ENCODE data around the gene ABHD2. TPM values are rescaled to one million over a fixed set of nuclear protein-coding genes. Genes with fewer than 3 reads are reported as not detected.
A peak's percentile ranks its signal among the peaks of the same experiment; 100 is the strongest.

Gene ABHD2
- total RNA-seq, 1 donor from 2014 or later, result 39.1 TPM

GRCh38 chr15:89142423-89142822, 54.2 kb downstream of the ABHD2 start:
- DNase-seq (ENCODE audit: low spot score in 2 of 2, unreplicated experiment in 2 of 2), result no peak
- no peak for TF ChIP-seq CTCF (IDR thresholded peaks at IDR 0.05; ENCODE audit: unreplicated experiment)
- H3K4me3 Mint-ChIP-seq, result no peak overlapping the region
- no peaks in the 10 kb centered on the region for H3K36me3 Mint-ChIP-seq
- peak overlapping the region; percentile 61 for H3K27ac Mint-ChIP-seq
- peaks cover 17% of the 10 kb centered on the region for H3K4me1 Mint-ChIP-seq
- H3K27me3 Mint-ChIP-seq (ENCODE audit: low read depth), result no peaks in the 10 kb centered on the region
- no peaks in the 10 kb centered on the region for H3K9me3 Mint-ChIP-seq

DNA sequence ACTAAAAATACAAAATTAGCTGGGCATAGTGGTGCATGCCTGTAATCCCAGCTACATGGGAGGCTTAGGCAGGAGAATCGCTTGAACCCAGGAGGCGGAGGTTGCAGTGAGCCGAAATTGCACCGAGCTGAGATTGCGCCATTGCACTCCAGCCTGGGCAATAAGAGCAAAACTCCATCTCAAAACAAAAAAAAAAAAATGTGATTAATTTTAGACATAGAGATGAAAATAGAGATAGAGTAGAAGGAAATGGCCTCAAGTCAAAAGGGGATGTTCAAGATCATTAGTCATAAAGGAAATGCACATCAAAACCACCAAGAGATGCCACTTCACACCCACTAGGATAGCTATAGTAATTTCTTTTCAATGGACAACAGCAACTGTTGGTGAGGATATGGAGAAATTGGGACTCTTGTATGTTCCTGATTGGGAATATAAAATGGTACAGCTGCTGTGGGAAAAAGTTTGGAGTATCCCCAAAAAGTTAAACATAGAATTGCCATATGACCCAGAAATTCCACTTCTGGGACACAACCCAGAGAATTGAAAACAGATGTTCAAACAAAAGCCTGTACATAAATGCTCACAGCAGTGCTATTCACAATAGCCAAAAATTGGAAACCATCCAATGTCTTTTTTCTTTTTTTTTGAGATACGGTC, 55.4 kb downstream of the ABHD2 start:
- H3K9me3 Mint-ChIP-seq, result no peaks in the 10 kb centered on the region
- no peak for DNase-seq (ENCODE audit: low spot score in 2 of 2, unreplicated experiment in 2 of 2)
- peaks cover 15% of the 10 kb centered on the region for H3K4me1 Mint-ChIP-seq
- H3K27me3 Mint-ChIP-seq (ENCODE audit: low read depth), result no peaks in the 10 kb centered on the region
- no peak overlapping the region for H3K27ac Mint-ChIP-seq
- H3K4me3 Mint-ChIP-seq, result no peak overlapping the region
- TF ChIP-seq CTCF (IDR thresholded peaks at IDR 0.05; ENCODE audit: unreplicated experiment), result no peak
- no peaks in the 10 kb centered on the region for H3K36me3 Mint-ChIP-seq

DNA sequence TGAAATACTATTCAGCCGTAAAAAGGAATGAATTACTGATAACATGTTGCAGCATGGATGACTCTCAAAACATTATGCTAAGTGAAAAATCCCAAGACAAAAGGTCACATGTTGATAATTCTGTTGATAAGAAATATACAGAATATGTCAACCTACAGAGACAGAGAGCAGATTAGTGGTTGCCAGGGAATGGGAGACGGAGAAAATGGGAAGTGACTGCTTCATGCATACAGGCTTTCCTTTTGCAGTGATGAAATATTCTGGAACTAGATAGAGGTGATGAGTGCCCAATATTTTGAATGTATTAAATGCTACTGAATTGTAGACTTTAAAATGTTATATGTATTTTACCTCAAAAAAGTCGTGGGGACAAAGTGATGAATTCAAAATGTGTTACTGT, 56.2 kb downstream of the ABHD2 start:
- Mint-ChIP-seq H3K9me3 (no peaks in the 10 kb centered on the region), H3K36me3 (no peaks in the 10 kb centered on the region), H3K27ac (no peak overlapping the region), H3K4me3 (no peak overlapping the region), H3K27me3 (ENCODE audit: low read depth) (no peaks in the 10 kb centered on the region), H3K4me1 (peaks cover 17% of the 10 kb centered on the region)
- no peak for TF ChIP-seq CTCF (IDR thresholded peaks at IDR 0.05; ENCODE audit: unreplicated experiment)
- no peak for DNase-seq (ENCODE audit: low spot score in 2 of 2, unreplicated experiment in 2 of 2)

- DNase-seq (ENCODE audit: low spot score in 2 of 2, unreplicated experiment in 2 of 2), result no peak
- Mint-ChIP-seq H3K9me3 (no peaks in the 10 kb centered on the region), H3K4me3 (no peak overlapping the region), H3K27me3 (ENCODE audit: low read depth) (no peaks in the 10 kb centered on the region), H3K27ac (no peak overlapping the region), H3K4me1 (peaks cover 20% of the 10 kb centered on the region), H3K36me3 (no peaks in the 10 kb centered on the region)
- TF ChIP-seq CTCF (IDR thresholded peaks at IDR 0.05; ENCODE audit: unreplicated experiment), result no peak
These were observed 58.1 kb downstream of the ABHD2 start for GRCh38 chr15:89146366-89146765.

GRCh38 chr15:89148126-89148525, 59.9 kb downstream of the ABHD2 start:
- no peak for TF ChIP-seq CTCF (IDR thresholded peaks at IDR 0.05; ENCODE audit: unreplicated experiment)
- H3K4me1 Mint-ChIP-seq, result peaks cover 12% of the 10 kb centered on the region
- H3K9me3 Mint-ChIP-seq, result no peaks in the 10 kb centered on the region
- H3K36me3 Mint-ChIP-seq, result peaks cover 3% of the 10 kb centered on the region
- H3K27me3 Mint-ChIP-seq (ENCODE audit: low read depth), result no peaks in the 10 kb centered on the region
- DNase-seq (ENCODE audit: low spot score in 2 of 2, unreplicated experiment in 2 of 2), result no peak
- H3K4me3 Mint-ChIP-seq, result no peak overlapping the region
- no peak overlapping the region for H3K27ac Mint-ChIP-seq

Measured in mesothelial cell of epicardium (in vitro differentiated cells).